HG02759 (cell line): ENCODE measurements around the gene ITGA8.

Source experiments
- ATAC-seq: cut with Tn5 transposase; IDR thresholded peaks from one replicate; pipeline ENCODE4 v1.9.1; 2021; ENCODE audit warnings: mild to moderate bottlenecking, moderate library complexity; ENCODE audit not compliant: unreplicated experiment

Gene ITGA8

DNA sequence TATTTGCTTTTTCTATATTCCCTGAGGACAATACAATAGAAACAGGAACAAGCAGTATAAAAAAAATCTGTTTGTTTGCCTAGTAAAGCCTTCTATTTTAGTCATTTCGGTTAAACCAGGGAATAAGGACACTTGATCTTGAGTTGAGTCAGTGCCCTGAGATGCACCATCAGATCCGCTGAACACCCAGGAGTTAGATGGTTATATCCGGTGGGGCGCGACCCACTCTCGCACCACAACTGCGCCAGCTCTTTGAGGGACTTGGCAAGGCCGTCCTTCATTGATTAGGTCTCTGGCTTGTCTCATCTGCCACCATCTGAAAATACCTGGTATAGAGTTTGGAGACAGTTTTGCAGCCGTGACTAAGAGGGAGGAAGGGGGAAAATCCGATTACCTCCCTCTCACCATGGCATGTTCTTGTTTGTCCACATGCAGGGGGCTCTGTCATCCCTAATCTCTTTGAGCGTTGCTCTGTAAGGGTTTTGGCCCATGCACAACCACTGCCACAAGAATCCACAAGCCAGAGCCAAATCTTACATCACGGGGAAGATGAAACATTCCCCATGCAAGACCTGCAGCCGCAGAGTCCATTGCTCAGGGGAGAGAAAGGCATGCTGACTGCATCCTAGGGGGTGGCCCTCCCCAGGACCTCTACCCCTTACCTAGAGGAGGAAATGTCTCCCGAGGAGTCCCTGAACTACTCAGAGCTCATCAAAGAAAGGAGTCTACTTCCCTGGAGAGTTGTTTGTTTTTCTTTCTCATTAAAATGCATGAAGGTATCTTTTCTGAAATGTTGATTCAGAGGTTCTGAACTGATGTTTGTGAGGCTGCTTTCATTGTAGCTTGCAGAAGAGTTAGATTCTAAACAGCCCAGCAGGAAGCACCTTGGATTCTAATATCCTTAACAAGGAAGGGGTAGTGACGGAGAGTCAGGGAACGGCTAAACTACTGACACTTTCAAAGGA, 247.0 kb downstream of the ITGA8 start:
- no peak for ATAC-seq

DNA sequence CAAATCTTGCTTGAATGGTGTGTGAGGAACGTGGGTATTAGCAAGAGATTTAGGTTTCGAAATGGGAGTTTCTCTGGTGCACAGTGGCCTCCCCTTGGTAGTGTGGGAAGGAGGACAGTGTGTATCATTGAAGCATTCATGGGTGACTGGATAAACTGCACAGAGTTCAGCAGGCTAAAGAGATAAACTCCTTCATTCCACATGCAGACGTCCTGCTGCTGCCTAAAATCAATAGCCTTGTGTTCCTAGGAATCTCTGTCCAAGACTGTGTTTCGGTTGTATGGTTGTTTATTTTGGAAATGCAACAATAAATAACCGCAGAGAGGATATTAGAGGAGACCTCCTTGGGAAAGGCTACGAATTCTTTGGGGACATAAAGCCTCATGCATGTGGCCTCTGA, 247.7 kb downstream of the ITGA8 start:
- ATAC-seq: no peak

DNA sequence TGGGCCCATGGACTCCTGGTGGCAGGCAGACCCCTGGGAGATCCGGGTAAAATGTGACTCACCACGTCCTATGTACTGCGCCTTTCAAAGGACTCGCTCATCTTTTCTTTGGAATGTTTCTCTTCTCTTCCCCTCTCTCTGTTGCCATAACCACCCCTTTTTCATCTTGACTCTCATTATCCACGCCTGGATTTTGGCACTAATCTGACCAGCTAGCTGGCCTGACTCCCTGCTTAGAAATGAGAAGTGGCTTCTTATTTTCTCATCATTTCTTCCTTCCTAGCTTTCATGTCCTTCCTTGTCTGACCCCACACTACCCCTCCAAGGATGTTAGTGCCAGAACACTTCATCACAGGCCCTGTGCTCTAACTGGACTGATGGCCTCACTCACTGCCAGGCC, 250.6 kb downstream of the ITGA8 start:
- no peak for ATAC-seq

DNA sequence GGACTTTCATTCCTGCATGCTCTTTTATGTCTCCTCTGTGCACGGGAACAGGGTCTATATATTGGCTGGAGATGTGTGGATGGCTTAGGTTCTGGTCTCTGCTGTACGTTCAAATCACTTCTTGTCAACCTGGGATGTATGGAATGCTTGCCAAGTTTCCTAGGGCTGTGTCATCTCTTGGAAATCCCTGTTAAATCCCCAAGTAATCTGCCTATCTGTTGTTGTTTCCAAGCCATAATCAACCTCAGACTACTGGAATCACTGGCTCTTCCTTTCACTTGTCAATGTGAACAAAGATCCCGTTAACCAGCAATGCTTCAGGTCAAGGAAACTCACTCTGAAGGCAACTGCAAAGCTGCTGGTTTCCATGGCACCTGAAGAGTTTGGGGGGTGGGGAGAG, 255.3 kb downstream of the ITGA8 start:
- no peak for ATAC-seq
